Peyer's patch (tissue), 4 donors: ENCODE data around the gene FARS2. TPM values are rescaled to one million over a fixed set of nuclear protein-coding genes. Genes with fewer than 3 reads are reported as not detected.

Experiments used
- DNase-seq, 3 donors: peaks; one replicate each; pipeline ENCODE4 v3.0.0-alpha.2; 2017 to 2019
- H3K27ac ChIP-seq, 4 donors: fragments of 200-600 bp; sonication (generic); one replicate each; pipeline ENCODE4 v1.5.1; 2016 to 2019
- H3K27me3 ChIP-seq, 2 donors: fragments of 200-600 bp; sonication (generic); one replicate each; pipeline ENCODE4 v1.5.1; 2019
- H3K36me3 ChIP-seq, 3 donors: fragments of 200-600 bp; sonication (generic); one replicate each; pipeline ENCODE4 v1.5.1; 2016 to 2019
- H3K4me1 ChIP-seq, 4 donors: fragments of 200-600 bp; sonication (generic); one replicate each; pipeline ENCODE4 v1.5.1; 2016 to 2019
- H3K4me3 ChIP-seq, 4 donors: fragments of 200-600 bp; sonication (generic); 1 replicate in 3 of 4; 2 replicates in 1 of 4; pipeline ENCODE4 v1.5.1; 2016 to 2019; ENCODE audit warnings: mild to moderate bottlenecking in 1 of 4
- H3K9me3 ChIP-seq, 4 donors: fragments of 200-600 bp; sonication (generic); one replicate each; pipeline ENCODE4 v1.5.1; 2016 to 2019; ENCODE audit warnings: mild to moderate bottlenecking in 1 of 4
- POLR2A ChIP-seq, 2 donors: fragments of 450-650 bp; IDR thresholded peaks; one replicate each; pipeline ENCODE4 v1.5.1; 2017; ENCODE audit warnings: antibody characterized with exemption in 2 of 2, mild to moderate bottlenecking in 2 of 2, moderate library complexity in 2 of 2
- total RNA-seq, 4 donors: library from RNA; depleted of rRNA; stranded (reverse); fragments of >200 nt; gene quantifications; one replicate each; pipeline ENCODE4 v1.1.0, GENCODE V29; 2016
- TF ChIP-seq, protein P1 (sequence below), 6 experiments: fragments of 450-650 bp in 4 of 6; fragments of 200-600 bp in 2 of 6; sonication (generic) in 1 of 6; IDR thresholded peaks; one replicate each; pipeline ENCODE4 v1.5.1; 2017 to 2019; ENCODE audit warnings: antibody characterized with exemption in 6 of 6, mild to moderate bottlenecking in 3 of 6, moderate library complexity in 1 of 6

Gene FARS2
- total RNA-seq, 4 donors from 2014 or later = 9.5 to 42.1 (median 17.1) TPM

DNA sequence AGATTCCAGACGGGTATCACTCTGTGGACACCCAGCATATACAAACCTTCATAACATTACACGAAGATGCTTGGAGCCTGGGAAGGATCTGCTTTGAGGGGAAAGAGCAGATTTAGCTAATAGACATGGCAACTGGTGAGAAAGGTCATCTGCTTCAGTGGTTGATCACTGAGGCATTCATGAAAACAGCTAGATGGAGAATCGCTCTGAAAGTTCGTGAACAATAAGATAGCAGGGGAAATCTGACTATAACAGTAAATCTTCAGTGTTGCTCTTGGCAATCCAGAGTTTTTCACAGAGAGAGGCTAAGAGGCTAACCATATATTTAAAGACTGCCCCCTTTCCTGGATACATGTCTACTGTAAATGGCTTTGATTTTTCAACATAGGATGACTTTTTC, 245.3 kb downstream of the FARS2 start:
- Histone ChIP-seq H3K27me3 (no peaks in the 10 kb centered on the region), H3K9me3 (no peaks in the 10 kb centered on the region), H3K4me1 (no peaks in the 10 kb centered on the region), H3K27ac (peak overlapping the region in 2 of 4 donors; percentile 34 to 68), H3K4me3 (no peak overlapping the region), H3K36me3 (no peaks in the 10 kb centered on the region)
- no peak for DNase-seq
- TF ChIP-seq, protein P1, sequence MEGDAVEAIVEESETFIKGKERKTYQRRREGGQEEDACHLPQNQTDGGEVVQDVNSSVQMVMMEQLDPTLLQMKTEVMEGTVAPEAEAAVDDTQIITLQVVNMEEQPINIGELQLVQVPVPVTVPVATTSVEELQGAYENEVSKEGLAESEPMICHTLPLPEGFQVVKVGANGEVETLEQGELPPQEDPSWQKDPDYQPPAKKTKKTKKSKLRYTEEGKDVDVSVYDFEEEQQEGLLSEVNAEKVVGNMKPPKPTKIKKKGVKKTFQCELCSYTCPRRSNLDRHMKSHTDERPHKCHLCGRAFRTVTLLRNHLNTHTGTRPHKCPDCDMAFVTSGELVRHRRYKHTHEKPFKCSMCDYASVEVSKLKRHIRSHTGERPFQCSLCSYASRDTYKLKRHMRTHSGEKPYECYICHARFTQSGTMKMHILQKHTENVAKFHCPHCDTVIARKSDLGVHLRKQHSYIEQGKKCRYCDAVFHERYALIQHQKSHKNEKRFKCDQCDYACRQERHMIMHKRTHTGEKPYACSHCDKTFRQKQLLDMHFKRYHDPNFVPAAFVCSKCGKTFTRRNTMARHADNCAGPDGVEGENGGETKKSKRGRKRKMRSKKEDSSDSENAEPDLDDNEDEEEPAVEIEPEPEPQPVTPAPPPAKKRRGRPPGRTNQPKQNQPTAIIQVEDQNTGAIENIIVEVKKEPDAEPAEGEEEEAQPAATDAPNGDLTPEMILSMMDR (IDR thresholded peaks at IDR 0.05) = no peak
- TF ChIP-seq POLR2A (IDR thresholded peaks at IDR 0.05) = no peak

DNA sequence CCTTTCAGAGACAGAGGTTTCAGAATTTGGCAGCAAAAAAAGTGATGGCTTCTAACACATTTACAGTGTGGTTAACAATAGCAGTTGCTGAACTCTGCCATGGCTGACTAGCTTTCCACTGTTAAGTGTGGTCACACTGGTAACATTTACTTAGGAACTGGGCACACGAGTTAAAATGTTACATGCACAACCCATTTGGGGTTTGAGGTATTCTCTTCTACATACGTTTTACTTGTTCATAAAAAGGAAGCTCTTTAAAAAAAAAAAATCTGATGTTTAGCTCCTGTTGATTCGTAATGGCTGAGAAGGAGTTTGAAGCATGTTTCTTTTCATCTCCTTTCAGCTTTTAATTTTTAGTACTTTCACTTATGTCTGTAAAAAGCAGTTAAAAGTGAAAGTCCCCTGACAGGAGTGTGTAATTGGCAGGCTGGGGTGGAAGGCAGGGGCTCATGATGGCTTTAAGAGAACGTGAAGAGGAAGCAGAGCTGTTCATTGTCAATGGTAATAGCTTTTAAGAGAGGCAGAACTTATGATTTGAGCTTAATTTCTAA, 245.9 kb downstream of the FARS2 start:
- Histone ChIP-seq H3K27me3 (no peaks in the 10 kb centered on the region), H3K4me1 (no peaks in the 10 kb centered on the region), H3K27ac (peak overlapping the region in 2 of 4 donors; percentile 21 to 68), H3K36me3 (no peaks in the 10 kb centered on the region), H3K4me3 (no peak overlapping the region), H3K9me3 (no peaks in the 10 kb centered on the region)
- no peak for TF ChIP-seq POLR2A (IDR thresholded peaks at IDR 0.05)
- TF ChIP-seq, protein P1 (IDR thresholded peaks at IDR 0.05) = no peak
- DNase-seq = peak in 1 of 3 donors; percentile 25

- no peaks in the 10 kb centered on the region for H3K36me3 ChIP-seq
- no peak for DNase-seq
Measured at GRCh38 chr6:5509106-5509505, 247.8 kb downstream of the FARS2 start.

DNA sequence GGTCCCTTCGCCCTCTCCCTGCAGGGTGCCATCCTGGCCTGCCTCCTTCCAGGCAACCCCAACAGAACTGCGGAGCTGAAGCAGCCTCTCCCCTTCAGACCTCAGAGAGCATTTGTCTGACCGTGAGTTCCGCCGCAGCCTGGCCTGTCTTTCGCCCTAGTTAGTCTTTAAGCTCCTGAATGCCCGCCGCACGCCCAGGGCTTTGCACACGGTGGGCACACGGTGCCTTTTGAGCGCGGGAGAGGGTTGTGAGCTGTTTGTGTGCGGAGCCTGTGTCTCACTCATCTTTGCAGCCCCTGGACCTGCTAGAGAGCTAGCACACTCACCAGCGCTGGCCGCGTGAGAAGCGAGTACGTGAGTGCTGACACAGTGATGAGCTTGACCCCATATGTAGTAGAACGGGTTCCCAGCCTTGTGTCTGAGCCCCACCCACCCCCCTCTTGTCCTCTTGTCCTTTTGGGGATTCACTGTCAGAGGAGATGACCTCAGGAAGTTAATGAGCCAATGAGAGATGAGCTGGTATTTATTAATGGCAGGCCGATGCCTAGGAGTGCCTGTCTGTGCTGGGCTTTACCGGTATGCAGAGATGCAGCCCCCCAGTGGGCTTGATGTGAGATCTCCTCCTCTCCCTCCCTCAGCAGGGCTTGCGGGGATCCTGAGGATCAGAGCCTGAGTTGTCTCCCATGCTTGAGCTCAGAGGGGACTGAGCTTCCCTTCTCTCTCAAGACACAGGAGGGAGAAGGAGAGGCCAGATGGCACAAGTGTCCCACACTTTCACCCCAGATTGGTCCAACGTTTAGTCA, 249.2 kb downstream of the FARS2 start:
- TF ChIP-seq POLR2A (IDR thresholded peaks at IDR 0.05) = no peak
- TF ChIP-seq, protein P1 (IDR thresholded peaks at IDR 0.05) = no peak
- no peak overlapping the region for H3K4me3 ChIP-seq
- DNase-seq = no peak
- no peaks in the 10 kb centered on the region for H3K4me1 ChIP-seq
- no peaks in the 10 kb centered on the region for H3K27me3 ChIP-seq
- no peak overlapping the region for H3K27ac ChIP-seq
- H3K36me3 ChIP-seq = no peaks in the 10 kb centered on the region
- H3K9me3 ChIP-seq = no peaks in the 10 kb centered on the region

More at GRCh38 chr6:5509106-5509505, 247.8 kb downstream of the FARS2 start:
- Histone ChIP-seq H3K4me1 (no peaks in the 10 kb centered on the region), H3K27ac (no peak overlapping the region), H3K9me3 (no peaks in the 10 kb centered on the region), H3K4me3 (no peak overlapping the region), H3K27me3 (no peaks in the 10 kb centered on the region)
- no peak for TF ChIP-seq POLR2A (IDR thresholded peaks at IDR 0.05)
- TF ChIP-seq, protein P1 (IDR thresholded peaks at IDR 0.05) = no peak

DNA sequence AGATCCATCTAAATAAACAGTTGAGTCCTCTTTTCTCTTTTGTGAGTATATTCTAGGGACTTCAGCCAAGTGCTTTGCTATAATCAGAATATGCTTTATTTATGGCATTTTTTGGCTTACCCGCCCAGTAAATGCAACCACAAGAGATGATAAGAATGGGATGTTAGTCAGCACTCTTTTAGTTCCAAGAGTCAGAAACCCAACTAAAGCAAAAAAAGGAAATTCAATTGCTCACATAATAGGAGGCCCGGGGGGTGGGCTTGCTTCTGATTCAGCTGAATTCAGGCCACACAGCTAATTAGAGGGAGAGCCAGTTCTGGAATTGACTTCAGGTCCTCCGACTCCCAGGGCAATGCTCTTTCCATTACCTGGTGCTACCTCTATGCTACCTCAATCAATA, 250.6 kb downstream of the FARS2 start:
- DNase-seq = no peak
- TF ChIP-seq POLR2A (IDR thresholded peaks at IDR 0.05) = no peak
- TF ChIP-seq, protein P1 (IDR thresholded peaks at IDR 0.05) = no peak
- H3K27ac ChIP-seq = no peak overlapping the region
- H3K36me3 ChIP-seq = no peaks in the 10 kb centered on the region
- H3K27me3 ChIP-seq = no peaks in the 10 kb centered on the region
- H3K9me3 ChIP-seq = no peaks in the 10 kb centered on the region
- H3K4me3 ChIP-seq = no peak overlapping the region
- no peaks in the 10 kb centered on the region for H3K4me1 ChIP-seq
